AML-193 (cell line): Measurements from ENCODE around the gene CDK5RAP3.
A peak's percentile ranks its signal among the peaks of the same experiment; 100 is the strongest.

Experiments
- DNase-seq, 2 experiments: peaks; one replicate each; lab custom pipeline; 2025; lab: John Stamatoyannopoulos, UW

CDK5RAP3 gene

DNA sequence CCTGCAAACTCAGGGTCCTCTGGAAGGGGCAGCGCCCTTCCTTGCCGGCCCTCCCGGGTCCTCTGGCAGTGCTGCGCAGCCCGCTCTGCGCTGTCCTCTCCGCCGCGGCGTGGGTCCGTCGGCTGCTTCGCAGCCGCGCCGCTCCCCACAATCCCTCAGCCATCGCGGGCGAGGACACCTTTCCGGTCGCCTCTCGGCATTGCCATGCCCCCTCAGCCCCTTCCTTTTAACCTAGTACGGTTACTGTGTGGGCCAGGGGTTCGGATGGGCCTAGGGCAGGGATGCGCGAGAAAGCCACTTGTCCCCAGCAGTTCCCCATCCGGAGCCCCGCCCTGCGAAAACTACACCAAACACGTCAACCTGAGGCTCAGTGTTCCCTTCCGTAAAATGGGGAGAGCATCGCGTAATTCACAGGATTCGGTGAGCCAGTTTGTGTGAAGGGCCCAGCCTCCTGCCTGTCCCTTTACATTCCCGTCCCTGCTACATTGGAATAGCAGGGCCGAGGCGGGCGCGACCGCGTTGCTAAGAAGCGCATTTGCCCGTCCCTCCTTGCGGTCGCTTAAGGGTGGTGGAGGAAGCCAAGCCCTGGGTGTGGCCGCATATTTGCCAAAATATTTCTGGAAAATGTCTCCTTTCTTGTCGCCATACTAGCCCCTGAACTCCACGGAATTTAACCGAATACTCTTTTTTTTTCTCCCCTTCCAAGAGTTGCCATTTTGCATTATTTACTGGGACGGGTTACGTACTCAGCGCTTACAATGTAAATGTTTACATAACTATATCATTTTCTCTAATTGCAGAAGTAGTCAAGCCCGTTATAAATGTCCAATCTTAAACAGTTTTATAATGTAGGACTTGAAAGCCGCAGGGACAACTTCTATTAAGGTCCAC lies 53.5 kb downstream of the CDK5RAP3 start:
- DNase-seq: peak in 1 of 2 experiments; percentile 32

DNA sequence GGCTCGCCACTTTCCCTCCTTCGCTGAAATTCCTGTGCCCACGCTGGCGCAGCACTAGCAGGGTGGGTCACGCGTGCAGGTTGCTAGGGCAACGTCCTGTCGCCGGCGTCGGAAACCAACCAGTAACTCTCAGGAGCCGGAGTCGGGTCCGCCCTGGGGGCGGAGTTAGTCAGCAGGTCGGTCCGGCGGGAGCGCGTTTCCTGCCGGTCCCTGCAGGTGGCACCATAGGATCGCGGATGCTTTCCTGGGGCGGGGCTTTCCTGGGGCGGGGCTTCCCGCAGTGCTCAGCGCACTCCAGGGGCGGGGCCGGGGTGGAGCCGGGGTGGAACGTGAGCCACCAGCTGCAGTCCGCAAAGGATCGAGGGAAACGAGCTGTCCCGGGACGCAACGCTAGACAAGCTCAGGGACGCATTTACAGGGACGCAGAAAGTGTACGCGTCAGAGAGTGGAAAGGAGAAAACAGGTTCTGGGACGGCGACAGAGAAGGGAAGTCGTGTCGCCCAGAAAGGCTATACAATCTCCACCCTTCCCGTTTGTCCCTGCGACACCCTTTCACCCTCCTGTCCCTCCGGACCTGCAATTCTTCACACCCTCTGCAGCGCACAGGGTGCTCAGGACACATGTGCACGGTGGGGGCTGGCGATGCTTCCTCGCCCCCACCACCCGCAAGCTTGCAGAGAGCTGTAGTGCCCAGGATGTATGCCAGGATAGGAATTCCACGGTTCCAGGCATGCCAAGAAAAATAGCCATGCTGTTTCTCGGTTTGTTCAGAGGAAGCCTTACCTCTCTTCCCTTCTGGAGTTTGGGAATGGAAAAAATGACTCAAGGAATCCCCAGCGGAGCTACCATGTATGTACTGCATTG lies 54.4 kb downstream of the CDK5RAP3 start:
- DNase-seq: peak; percentile 97 to 98

DNA sequence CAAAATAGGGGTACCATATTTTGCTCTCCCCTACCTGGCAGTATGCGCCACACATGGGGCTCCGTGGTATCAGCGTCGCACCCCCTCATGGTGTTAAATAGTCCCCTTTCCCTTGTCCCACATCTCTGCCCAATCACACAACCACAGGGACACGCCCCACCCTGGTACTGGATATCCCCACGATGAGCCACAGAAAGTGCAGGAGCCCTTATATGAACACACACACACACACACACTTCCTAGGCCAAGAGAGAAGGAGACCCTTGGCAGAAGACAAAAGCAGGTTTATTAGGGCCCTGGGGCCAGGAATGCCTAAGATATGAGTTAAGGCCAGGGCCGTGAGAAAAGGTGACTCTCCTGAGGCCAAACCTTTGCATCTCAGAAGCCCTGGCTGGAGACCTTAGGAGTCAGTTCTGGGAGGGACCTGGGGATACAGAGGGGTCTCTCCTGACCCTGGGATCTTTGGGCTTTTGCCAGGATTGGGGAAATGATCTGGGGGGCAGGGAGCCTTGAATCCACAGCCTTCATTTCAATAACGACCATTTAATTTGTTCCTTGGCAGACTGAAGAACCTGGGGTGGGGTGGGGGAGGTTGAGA lies 55.1 kb downstream of the CDK5RAP3 start:
- no peak for DNase-seq

DNA sequence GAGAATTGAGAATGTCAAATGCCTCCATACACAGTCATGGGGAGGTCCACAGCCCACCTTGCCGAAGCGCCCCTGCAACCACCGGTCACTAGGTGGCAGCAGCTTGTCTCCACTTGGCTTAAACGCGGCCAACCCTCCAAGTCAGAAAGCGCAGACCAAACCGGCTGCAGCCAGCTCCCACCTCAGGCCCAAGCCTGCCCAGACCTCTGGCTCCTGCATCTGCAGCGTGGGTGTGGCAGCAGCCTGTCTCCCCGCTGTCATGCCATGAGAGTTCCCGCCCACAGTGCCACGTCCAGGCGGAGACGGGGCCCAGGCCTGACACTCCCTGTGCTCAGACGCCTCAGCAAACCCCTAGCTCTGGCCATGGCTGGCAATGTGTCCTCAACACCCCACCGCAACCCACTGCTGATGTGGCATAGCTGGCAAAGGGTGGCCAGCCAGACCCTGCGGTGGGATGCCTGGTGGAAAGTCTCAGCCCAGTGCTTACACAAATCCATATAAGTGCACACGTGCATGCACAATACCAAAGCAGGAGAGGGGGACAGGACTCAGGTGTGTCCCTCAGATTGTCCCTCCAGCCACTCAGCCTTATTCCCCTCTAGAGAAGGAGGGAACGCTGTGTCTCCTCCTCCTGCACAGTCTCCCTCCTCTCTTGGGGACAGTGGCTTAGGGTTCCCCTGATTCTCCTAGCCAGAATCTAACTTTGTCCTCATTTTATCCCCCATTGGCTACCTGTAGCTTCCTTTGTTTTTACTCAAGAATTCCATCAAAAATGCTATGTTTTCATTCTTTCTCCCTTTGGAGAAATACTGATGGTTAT lies 55.8 kb downstream of the CDK5RAP3 start:
- DNase-seq: peak; percentile 67 to 82

DNA sequence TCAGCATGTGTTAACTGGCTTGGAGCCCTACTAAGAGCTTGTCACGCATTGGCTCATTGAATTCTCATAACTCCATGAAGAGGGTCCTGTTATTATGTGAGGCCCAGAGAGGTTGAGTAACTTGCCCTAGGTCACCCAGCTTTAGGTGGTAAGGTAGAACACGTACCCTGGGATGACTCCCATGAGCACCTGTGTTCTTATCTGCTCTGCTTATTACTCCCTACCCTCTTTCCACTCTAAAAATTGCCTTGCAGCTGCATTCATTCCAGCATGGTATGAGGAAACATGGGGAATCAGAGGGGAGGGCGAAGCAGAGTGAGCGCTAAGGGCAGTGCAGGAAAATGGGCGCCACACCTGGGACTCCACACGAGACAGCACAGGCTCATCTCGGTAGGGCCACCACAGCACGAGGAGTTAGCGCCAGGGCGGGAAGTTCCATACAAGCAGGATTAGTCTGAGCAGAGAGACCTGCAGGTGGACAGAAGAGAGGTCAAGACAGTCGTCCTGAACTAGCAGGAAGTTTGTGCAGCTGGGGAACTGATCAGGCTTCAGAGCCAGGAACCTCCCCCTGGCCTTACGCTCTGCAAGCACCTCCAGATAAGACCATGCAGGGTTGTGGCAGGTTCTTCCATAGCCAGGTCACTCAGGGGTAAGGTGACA lies 56.5 kb downstream of the CDK5RAP3 start:
- DNase-seq: no peak

DNA sequence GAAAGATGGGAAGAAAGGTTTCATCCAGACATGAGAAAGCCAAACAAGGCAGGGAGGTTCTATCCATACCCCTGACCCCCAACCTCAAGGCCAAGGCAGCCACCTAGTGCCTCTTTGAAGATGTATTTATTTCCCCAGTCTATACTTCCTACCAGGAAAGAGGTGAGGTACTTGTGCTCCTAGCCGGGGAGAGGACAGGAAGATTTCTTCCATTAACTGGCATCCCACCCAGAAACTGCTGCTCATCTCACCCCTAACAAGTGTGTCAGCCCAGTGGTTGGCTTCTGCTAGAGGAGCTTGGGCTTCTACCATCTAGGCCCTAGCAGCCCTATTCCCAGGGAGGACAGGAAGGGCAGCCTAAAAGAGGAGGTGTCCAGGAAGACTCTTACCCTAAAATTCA lies 57.8 kb downstream of the CDK5RAP3 start:
- DNase-seq: no peak

DNA sequence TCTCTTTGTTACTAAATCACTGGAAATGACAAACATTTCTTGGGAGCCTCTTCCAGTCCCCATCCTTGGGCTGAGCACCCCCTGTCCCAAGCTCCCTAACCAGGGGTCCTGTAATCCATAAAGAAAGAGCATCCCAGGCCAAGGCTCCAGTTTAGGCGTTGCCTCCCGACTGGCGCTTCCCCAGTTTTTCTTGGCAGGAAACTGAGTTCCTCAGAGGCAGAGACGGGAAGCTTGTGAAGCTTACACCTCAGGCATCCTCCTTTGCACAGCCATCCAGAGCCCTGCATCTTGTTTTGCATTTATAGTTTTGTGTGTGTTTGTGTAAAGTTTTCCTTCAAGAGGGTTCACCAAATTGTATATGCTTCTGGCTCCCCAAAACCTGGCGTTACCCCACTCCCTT lies 59.6 kb downstream of the CDK5RAP3 start:
- DNase-seq: no peak
